ENCODE measurements around the gene CTRB1. TPM values are rescaled to one million over a fixed set of nuclear protein-coding genes. Genes with fewer than 3 reads are reported as not detected.

The CTRB1 gene
- total and polyA plus RNA-seq, 2 of the 13 experiments (the other 11 are each of a cell fraction or from before 2014, with no cell fraction given) = not detected

- Histone ChIP-seq H3K9ac (ENCODE audit: insufficient read depth, low read depth, low read length) (no peak overlapping the region), H3K4me1 (ENCODE audit: insufficient read depth, low read length) (peaks cover 47% of the 10 kb centered on the region), H3K36me3 (replicated peaks in 1 of 2; ENCODE audit: control insufficient read depth in 1 of 2, insufficient read depth in 2 of 2, low read length in 2 of 2) (peaks cover 40 to 48% of the 10 kb centered on the region in 2 experiments), H3K27me3 (ENCODE audit: control insufficient read depth in 1 of 2, insufficient read depth in 2 of 2, low read length in 2 of 2) (no peaks in the 10 kb centered on the region), H4K20me1 (ENCODE audit: insufficient read depth, low read length) (peaks cover 8% of the 10 kb centered on the region), H3K4me2 (ENCODE audit: low read depth, low read length) (no peak overlapping the region), H2AFZ (ENCODE audit: low read length) (no peak overlapping the region), H3K79me2 (ENCODE audit: insufficient read depth, low read length) (peaks cover 32% of the 10 kb centered on the region), H3K27ac (ENCODE audit: extremely low read length, insufficient read depth, low read length) (no peak overlapping the region), H3K4me3 (replicated peaks in 1 of 3; ENCODE audit: insufficient read depth in 1 of 3, low read depth in 2 of 3, low read length in 3 of 3) (no peak overlapping the region), H3K9me3 (ENCODE audit: low read length) (no peaks in the 10 kb centered on the region)
- BruUV-seq (replicated peaks) = no TSS peak
- POLR2A ChIA-PET = interaction anchor here (1.3 to 4.2 kb wide), 4 partner anchors 10 to 70 kb away, joined by 5 to 27 read pairs (median 10); no protein-coding TSS in a partner anchor
- ATAC-seq (no peak), FAIRE-seq (no peak), DNase-seq (ENCODE audit: low spot score) (no peak)
- CTCF ChIA-PET (ENCODE audit: low intra/inter-chr PET ratio, low total read pairs) = interaction anchor here (4.4 kb wide), 1 partner anchor 149 kb away, joined by 45 read pairs; no protein-coding TSS in a partner anchor
- WGBS (ENCODE audit: low lambda C conversion rate) = 98% methylated on average over 33 of the region's 34 CpGs
- in situ Hi-C loops (cut with HindIII; ENCODE audit: extremely low pct_ligation_motif_present, low pct_unique_long_range_greater_than_20kb) = no loop called here
- intact Hi-C loops (cut with micrococcal nuclease; ENCODE audit: unreplicated experiment) = no loop called here
- TF ChIP-seq AGO2 (optimal IDR thresholded peaks at IDR 0.05; ENCODE audit: low read depth, low read length) (peak; percentile 91), HNRNPL (IDR thresholded peaks at IDR 0.05; ENCODE audit: low read depth, low read length) (0 out of 2 replicates have a peak, but pooled peaks have one; percentile 21), TBX2 (CRISPR knock-in tag; IDR thresholded peaks at IDR 0.05; ENCODE audit: borderline replicate concordance) (no peak), ZBTB10 (CRISPR knock-in tag; IDR thresholded peaks at IDR 0.05; ENCODE audit: borderline replicate concordance) (no peak), ZBTB38 (CRISPR knock-in tag; IDR thresholded peaks at IDR 0.05) (peak; percentile 50; the same call in 1 of the 2 replicates), MAZ (IDR thresholded peaks at IDR 0.05; ENCODE audit: borderline replicate concordance, low read depth, low read length) (no peak), MAZ (CRISPR knock-in tag; IDR thresholded peaks at IDR 0.05; ENCODE audit: low read depth) (no peak), KLF6 (CRISPR knock-in tag; IDR thresholded peaks at IDR 0.05) (no peak), POLR2A (IDR thresholded peaks at IDR 0.05; ENCODE audit: insufficient read depth in 1 of 2, low read depth in 2 of 2, low read length in 2 of 2) (peak in 1 of 2 experiments; percentile 45; a peak in 2 of 4 replicates), ZNF576 (CRISPR knock-in tag; IDR thresholded peaks at IDR 0.05) (no peak), POLR2AphosphoS5 (IDR thresholded peaks at IDR 0.05; ENCODE audit: low read depth, low read length) (no peak), SMAD1 (CRISPR knock-in tag; IDR thresholded peaks at IDR 0.05; ENCODE audit: borderline replicate concordance, low read depth) (no peak), XRCC5 (optimal IDR thresholded peaks at IDR 0.05; ENCODE audit: low read length) (no peak), MTA1 (CRISPR knock-in tag; IDR thresholded peaks at IDR 0.05; ENCODE audit: borderline replicate concordance) (no peak), ZNF256 (CRISPR knock-in tag; conservative IDR thresholded peaks at IDR 0.05) (no peak), SYNCRIP (IDR thresholded peaks at IDR 0.05; ENCODE audit: insufficient read depth, low read depth, low read length) (no peak), HDAC2 (CRISPR knock-in tag; IDR thresholded peaks at IDR 0.05) (no peak)
- TF ChIP-seq, protein P1, sequence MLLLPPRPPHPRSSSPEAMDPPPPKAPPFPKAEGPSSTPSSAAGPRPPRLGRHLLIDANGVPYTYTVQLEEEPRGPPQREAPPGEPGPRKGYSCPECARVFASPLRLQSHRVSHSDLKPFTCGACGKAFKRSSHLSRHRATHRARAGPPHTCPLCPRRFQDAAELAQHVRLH (CRISPR knock-in tag; IDR thresholded peaks at IDR 0.05; ENCODE audit: borderline replicate concordance, low read depth) = no peak
- TF ChIP-seq, protein P2, sequence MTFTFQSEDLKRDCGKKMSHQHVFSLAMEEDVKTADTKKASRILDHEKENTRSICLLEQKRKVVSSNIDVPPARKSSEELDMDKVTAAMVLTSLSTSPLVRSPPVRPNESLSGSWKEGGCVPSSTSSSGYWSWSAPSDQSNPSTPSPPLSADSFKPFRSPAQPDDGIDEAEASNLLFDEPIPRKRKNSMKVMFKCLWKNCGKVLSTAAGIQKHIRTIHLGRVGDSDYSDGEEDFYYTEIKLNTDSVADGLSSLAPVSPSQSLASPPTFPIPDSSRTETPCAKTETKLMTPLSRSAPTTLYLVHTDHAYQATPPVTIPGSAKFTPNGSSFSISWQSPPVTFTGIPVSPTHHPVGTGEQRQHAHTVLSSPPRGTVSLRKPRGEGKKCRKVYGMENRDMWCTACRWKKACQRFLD (CRISPR knock-in tag; IDR thresholded peaks at IDR 0.05; ENCODE audit: borderline replicate concordance) = no peak
- TF ChIP-seq, protein P3, sequence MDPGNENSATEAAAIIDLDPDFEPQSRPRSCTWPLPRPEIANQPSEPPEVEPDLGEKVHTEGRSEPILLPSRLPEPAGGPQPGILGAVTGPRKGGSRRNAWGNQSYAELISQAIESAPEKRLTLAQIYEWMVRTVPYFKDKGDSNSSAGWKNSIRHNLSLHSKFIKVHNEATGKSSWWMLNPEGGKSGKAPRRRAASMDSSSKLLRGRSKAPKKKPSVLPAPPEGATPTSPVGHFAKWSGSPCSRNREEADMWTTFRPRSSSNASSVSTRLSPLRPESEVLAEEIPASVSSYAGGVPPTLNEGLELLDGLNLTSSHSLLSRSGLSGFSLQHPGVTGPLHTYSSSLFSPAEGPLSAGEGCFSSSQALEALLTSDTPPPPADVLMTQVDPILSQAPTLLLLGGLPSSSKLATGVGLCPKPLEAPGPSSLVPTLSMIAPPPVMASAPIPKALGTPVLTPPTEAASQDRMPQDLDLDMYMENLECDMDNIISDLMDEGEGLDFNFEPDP (CRISPR knock-in tag; conservative IDR thresholded peaks at IDR 0.05) = no peak
Observed at GRCh38 chr16:75235721-75236193, 17.0 kb downstream of the CTRB1 start.
